GM12878 (cell line): ENCODE measurements around the gene TNK1. TPM values are rescaled to one million over a fixed set of nuclear protein-coding genes. Genes with fewer than 3 reads are reported as not detected.

ENCODE experiments used
- ATAC-seq: fragments of 200-7000 bp; cut with Tn5 transposase; 3 replicates; pipeline ENCODE4 v1.9.1; 2020; ENCODE audit warnings: mild to moderate bottlenecking, moderate library complexity
- BruUV-seq: library from RNA; stranded (reverse); fragments of 400-500 nt; replicated peaks from 2 replicates; lab custom pipeline; 2021; lab: Mats Ljungman, UMichigan
- CTCF ChIA-PET: fragments of 300-600 bp; sonication (Branson Sonifier 250); formaldehyde crosslinking; extraction: SDS; loops from one replicate; lab custom pipeline; 2021; ENCODE audit warnings: inconsistent platforms; lab: Yijun Ruan, JAX
- POLR2A ChIA-PET: fragments of 350-600 bp; formaldehyde crosslinking; extraction: SDS; loops from one replicate; lab custom pipeline; 2021; ENCODE audit warnings: inconsistent platforms; lab: Charles Lee
- RAD21 ChIA-PET: fragments of 300-600 bp; sonication (Branson Sonifier 250); formaldehyde crosslinking; loops from one replicate; lab custom pipeline; 2023; ENCODE audit warnings: antibody characterized with exemption; ENCODE audit not compliant: unreplicated experiment; lab: Charles Lee
- SMC1A ChIA-PET: fragments of 300-600 bp; sonication (Branson Sonifier 250); formaldehyde crosslinking; loops from one replicate; lab custom pipeline; 2023; ENCODE audit not compliant: unreplicated experiment, uncharacterized antibody; lab: Charles Lee
- DNase-seq: peaks from one replicate; pipeline ENCODE4 v3.0.0-alpha.2; 2011; ENCODE audit warnings: low read depth, low spot score
- FAIRE-seq: peaks from 3 replicates; lab custom pipeline; 2011; peaks lifted over from hg19 to GRCh38; lab: Jason Lieb, UNC
- H2AFZ ChIP-seq: 2 replicates; pipeline ENCODE4 v1.6.0; 2011; ENCODE audit warnings: low read depth, low read length, control low read depth; ENCODE audit not compliant: control insufficient read depth
- H3K27ac ChIP-seq: 2 replicates; pipeline ENCODE4 v1.5.1; 2011; ENCODE audit warnings: control low read depth; ENCODE audit not compliant: control insufficient read depth, insufficient read depth
- H3K27me3 ChIP-seq, 2 experiments: replicated peaks in 1 of 2; 2 replicates each; pipeline versions ENCODE4 v1.6.0 to v1.6.1; 2011; ENCODE audit warnings: low read length in 1 of 2; ENCODE audit not compliant: control insufficient read depth in 2 of 2, insufficient read depth in 2 of 2
- H3K36me3 ChIP-seq, 2 experiments: 2 replicates each; pipeline ENCODE4 v1.5.1; 2011; ENCODE audit warnings: low read length in 1 of 2; ENCODE audit not compliant: control insufficient read depth in 2 of 2, insufficient read depth in 2 of 2
- H3K4me1 ChIP-seq: 2 replicates; pipeline ENCODE4 v1.6.1; 2011; ENCODE audit warnings: mild to moderate bottlenecking, low read length, moderate library complexity, mixed read lengths; ENCODE audit not compliant: control insufficient read depth, insufficient read depth
- H3K4me2 ChIP-seq: 2 replicates; pipeline ENCODE4 v1.6.0; 2011; ENCODE audit warnings: control low read depth; ENCODE audit not compliant: control insufficient read depth, insufficient read depth
- H3K4me3 ChIP-seq: fragments of 200-600 bp; sonication (generic); 2 replicates; pipeline ENCODE4 v1.5.1; 2016
- H3K79me2 ChIP-seq: 2 replicates; pipeline ENCODE4 v1.6.0; 2011; ENCODE audit warnings: low read length; ENCODE audit not compliant: control insufficient read depth, insufficient read depth
- H3K9ac ChIP-seq: 2 replicates; pipeline ENCODE4 v1.8.0; 2011; ENCODE audit warnings: low read length, control low read depth, mixed read lengths; ENCODE audit not compliant: control insufficient read depth, insufficient read depth
- H3K9me3 ChIP-seq: replicated peaks from 3 replicates; pipeline ENCODE4 v1.5.1; 2011; ENCODE audit warnings: mild to moderate bottlenecking, low read length; ENCODE audit not compliant: control insufficient read depth, insufficient read depth
- H4K20me1 ChIP-seq: 2 replicates; pipeline ENCODE4 v1.6.0; 2011; ENCODE audit not compliant: control insufficient read depth, insufficient read depth
- BACH1 ChIP-seq: fragments of 450-650 bp; IDR thresholded peaks from 2 replicates; pipeline ENCODE4 v1.6.1; 2017; ENCODE audit warnings: mild to moderate bottlenecking, borderline replicate concordance
- CHD4 ChIP-seq: fragments of 200-600 bp; sonication (generic); IDR thresholded peaks from 2 replicates; pipeline ENCODE4 v1.6.1; 2016; ENCODE audit warnings: mild to moderate bottlenecking
- E2F4 ChIP-seq: IDR thresholded peaks from 2 replicates; pipeline ENCODE4 v1.6.1; 2012; ENCODE audit warnings: low read depth, low read length, improper control_type of control experiment
- EGR1 ChIP-seq, 2 experiments: IDR thresholded peaks; 1 replicate in 1 of 2; 2 replicates in 1 of 2; pipeline ENCODE4 v1.6.1; 2011 to 2012; ENCODE audit warnings: low read depth in 2 of 2, low read length in 2 of 2, borderline replicate concordance in 1 of 2, mild to moderate bottlenecking in 1 of 2, moderate library complexity in 1 of 2
- EP300 ChIP-seq, 2 experiments: fragments of 150-350 bp in 1 of 2; IDR thresholded peaks; 2 replicates each; pipeline ENCODE4 v1.6.1; 2011 to 2012; ENCODE audit warnings: low read depth in 2 of 2, low read length in 2 of 2, borderline replicate concordance in 1 of 2, improper control_type of control experiment in 1 of 2, inconsistent platforms in 1 of 2; ENCODE audit not compliant: control insufficient read depth in 1 of 2
- ESRRA ChIP-seq: IDR thresholded peaks from 2 replicates; pipeline ENCODE4 v1.6.1; 2012; ENCODE audit warnings: mild to moderate bottlenecking, low read length, improper control_type of control experiment
- EZH2 ChIP-seq: IDR thresholded peaks from 2 replicates; pipeline ENCODE4 v1.6.1; 2012; ENCODE audit warnings: low read depth, mild to moderate bottlenecking, control low read depth, inconsistent platforms, low read length, borderline replicate concordance; ENCODE audit not compliant: control insufficient read depth
- PRDM15 ChIP-seq: fragments of 450-650 bp; formaldehyde crosslinking; IDR thresholded peaks from 2 replicates; pipeline ENCODE4 v1.4.0; 2020; ENCODE audit warnings: mild to moderate bottlenecking, moderate library complexity
- WRNIP1 ChIP-seq: IDR thresholded peaks from 2 replicates; pipeline ENCODE4 v1.6.1; 2011; ENCODE audit warnings: low read depth, low read length, improper control_type of control experiment, borderline replicate concordance
- ZNF687 ChIP-seq: fragments of 450-650 bp; IDR thresholded peaks from 2 replicates; pipeline ENCODE4 v1.6.1; 2017; ENCODE audit warnings: mild to moderate bottlenecking, moderate library complexity
- ZZZ3 ChIP-seq: IDR thresholded peaks from 2 replicates; pipeline ENCODE4 v1.6.1; 2011; ENCODE audit warnings: low read depth; ENCODE audit not compliant: control insufficient read depth, insufficient read length
- WGBS: methylation state at CpG from one replicate; pipeline ENCODE4 v1.1.6; 2016; ENCODE audit warnings: low lambda C conversion rate; ENCODE audit not compliant: insufficient replicate concordance, insufficient coverage; ENCODE audit errors: missing lambda C conversion rate; 5-methylcytosine and 5-hydroxymethylcytosine counted together
- in situ Hi-C: fragments of 300-500 bp; cut with MboI; formaldehyde crosslinking; loops from 9 replicates; pipeline ENCODE4 v1.14.3; 2018; ENCODE audit warnings: mixed read lengths
- intact Hi-C: fragments of 100-400 bp; cut with micrococcal nuclease; formaldehyde crosslinking; loops from one replicate; pipeline ENCODE4 v1.14.2; 2022; ENCODE audit not compliant: unreplicated experiment
- polyA plus RNA-seq, 11 experiments: library from polyadenylated mRNA; depleted of rRNA in 4 of 11; unstranded in 6 of 11; stranded (reverse) in 5 of 11; fragments of >200 nt; fragmentation: Nextera tagmentation in 4 of 11; fragmentation: Illumina TruSeq in 1 of 11; extraction: Ambion mirVana in 4 of 11; extraction: Trizol in 1 of 11; gene quantifications; 1 replicate in 1 of 11; 2 replicates in 10 of 11; pipeline versions ENCODE4 v1.2.1 to v1.2.3, GENCODE V29; 2011 to 2016; ENCODE audit warnings: inconsistent platforms in 2 of 11, missing spikeins in 2 of 11, low read depth in 1 of 11
- total RNA-seq, 4 experiments: library from RNA; depleted of rRNA in 3 of 4; stranded (reverse); fragments of >200 nt in 3 of 4; fragmentation: Illumina TruSeq in 1 of 4; extraction: Trizol in 1 of 4; gene quantifications; 2 replicates each; pipeline versions ENCODE4 v1.2.1 to v1.2.3, GENCODE V29; 2013 to 2021

Gene TNK1
- total and polyA plus RNA-seq, 10 of the 15 experiments (the other 5 are each of a cell fraction or from before 2014, with no cell fraction given): 0.06 to 2.5 (median 0.70) TPM

GRCh38 chr17:7437950-7438614 lies 57.2 kb downstream of the TNK1 start:
- Histone ChIP-seq H3K4me2 (peak overlapping the region; percentile 78), H3K4me1 (peaks cover 29% of the 10 kb centered on the region), H3K27me3 (peaks cover 0 to 4% of the 10 kb centered on the region in 2 experiments; a peak in 2 of 4 replicates), H2AFZ (no peak overlapping the region), H3K4me3 (peak overlapping the region; percentile 97), H3K27ac (no peak overlapping the region), H3K9ac (peak overlapping the region; percentile 13; the same call in 1 of the 2 replicates), H3K79me2 (peaks cover 6% of the 10 kb centered on the region), H3K36me3 (no peaks in the 10 kb centered on the region), H3K9me3 (no peaks in the 10 kb centered on the region), H4K20me1 (no peaks in the 10 kb centered on the region)
- ATAC-seq (no peak), FAIRE-seq (no peak), DNase-seq (no peak)
- ChIA-PET SMC1A (interaction anchor here (0.6 to 1.3 kb wide), 2 partner anchors 84 to 123 kb away, joined by 3 to 5 read pairs; no protein-coding TSS in a partner anchor), CTCF (interaction anchor here (0.6 to 1.4 kb wide), 4 partner anchors 67 to 249 kb away, joined by 4 read pairs; partner anchors contain the start of gene TP53), POLR2A (interaction anchor here (0.7 to 8.2 kb wide), 4 partner anchors 41 to 85 kb away, joined by 3 to 63 read pairs (median 4); partner anchors contain the start of genes POLR2A and ZBTB4), RAD21 (interaction anchor here (0.8 to 1.6 kb wide), 3 partner anchors 44 to 122 kb away, joined by 3 to 7 read pairs (median 5); partner anchors contain the start of genes PLSCR3 and POLR2A)
- in situ Hi-C loops: no loop called here
- intact Hi-C loops: loop anchor here (5.0 to 10.0 kb wide), 4 partner anchors 36 to 393 kb away; partner anchors contain the start of genes KCTD11, SENP3, SLC16A11 and TMEM256
- no TSS peak for BruUV-seq
- 30% methylated on average over 28 of the region's 48 CpGs for WGBS
- TF ChIP-seq E2F4 (no peak), ZZZ3 (no peak), BACH1 (peak; percentile 20; the same call in 1 of the 2 replicates), EGR1 (IDR thresholded peaks at IDR 0.05; ENCODE audit: borderline replicate concordance in 1 of 2, low read depth in 2 of 2, low read length in 2 of 2) (peak in 1 of 2 experiments; percentile 33; a peak in 1 of 3 replicates), PRDM15 (CRISPR knock-in tag) (no peak), EZH2 (no peak), WRNIP1 (no peak), ZNF687 (no peak), CHD4 (no peak), ESRRA (no peak), EP300 (IDR thresholded peaks at IDR 0.05; ENCODE audit: borderline replicate concordance in 1 of 2, control insufficient read depth in 1 of 2, low read depth in 2 of 2, low read length in 2 of 2) (no peak)
